Adipocyte (in vitro differentiated cells): Measurements from ENCODE around the gene GTF2A1L.
A peak's percentile ranks its signal among the peaks of the same experiment; 100 is the strongest.
"Not testable (repeated sequence)": the region's sequence is repeated elsewhere in the genome, so short reads cannot be mapped to it uniquely, and the experiment has no call there.

Source experiments
- DNase-seq: peaks from one replicate; pipeline ENCODE4 v3.0.0-alpha.2; 2015; ENCODE audit warnings: low read depth
- H3K27me3 ChIP-seq: replicated peaks from 2 replicates; pipeline ENCODE4 v1.7.0; 2013; ENCODE audit warnings: mild to moderate bottlenecking, low read length, moderate library complexity; ENCODE audit not compliant: control insufficient read depth, insufficient read depth
- H3K36me3 ChIP-seq: 2 replicates; pipeline ENCODE4 v1.7.0; 2013; ENCODE audit warnings: low read length, mild to moderate bottlenecking, moderate library complexity; ENCODE audit not compliant: control insufficient read depth, insufficient read depth, severe bottlenecking
- H3K4me1 ChIP-seq: 2 replicates; pipeline ENCODE4 v1.7.0; 2013; ENCODE audit warnings: mild to moderate bottlenecking, low read length, moderate library complexity; ENCODE audit not compliant: control insufficient read depth, insufficient read depth
- H3K4me3 ChIP-seq: 2 replicates; pipeline ENCODE4 v1.7.0; 2013; ENCODE audit warnings: mild to moderate bottlenecking, low read length, moderate library complexity
- H3K9ac ChIP-seq: 2 replicates; pipeline ENCODE4 v1.7.0; 2013; ENCODE audit warnings: mild to moderate bottlenecking, low read length, moderate library complexity
- H3K9me3 ChIP-seq: 2 replicates; pipeline ENCODE4 v1.7.0; 2013; ENCODE audit warnings: mild to moderate bottlenecking, low read length, moderate library complexity; ENCODE audit not compliant: control insufficient read depth

GTF2A1L gene

GRCh38 chr2:48588745-48589144 is 28.9 kb upstream of the GTF2A1L start:
- H3K4me1 ChIP-seq: no peaks in the 10 kb centered on the region
- H3K9ac ChIP-seq: no peak overlapping the region
- no peaks in the 10 kb centered on the region for H3K9me3 ChIP-seq
- H3K27me3 ChIP-seq: no peaks in the 10 kb centered on the region
- DNase-seq: no peak
- H3K36me3 ChIP-seq: peaks cover 52% of the 10 kb centered on the region
- H3K4me3 ChIP-seq: no peak overlapping the region

GRCh38 chr2:48589170-48589767 is 28.4 kb upstream of the GTF2A1L start:
- no peaks in the 10 kb centered on the region for H3K27me3 ChIP-seq
- no peaks in the 10 kb centered on the region for H3K4me1 ChIP-seq
- DNase-seq: peak; percentile 77
- no peak overlapping the region for H3K9ac ChIP-seq
- peaks cover 53% of the 10 kb centered on the region for H3K36me3 ChIP-seq
- H3K9me3 ChIP-seq: no peaks in the 10 kb centered on the region
- no peak overlapping the region for H3K4me3 ChIP-seq

GRCh38 chr2:48590017-48590416 is 27.6 kb upstream of the GTF2A1L start:
- Histone ChIP-seq H3K4me3 (no peak overlapping the region), H3K4me1 (no peaks in the 10 kb centered on the region), H3K9me3 (no peaks in the 10 kb centered on the region), H3K9ac (no peak overlapping the region), H3K36me3 (peaks cover 56% of the 10 kb centered on the region), H3K27me3 (no peaks in the 10 kb centered on the region)
- no peak for DNase-seq

- Histone ChIP-seq H3K4me1 (no peaks in the 10 kb centered on the region), H3K9me3 (no peaks in the 10 kb centered on the region), H3K36me3 (peaks cover 56% of the 10 kb centered on the region), H3K27me3 (no peaks in the 10 kb centered on the region), H3K9ac (no peak overlapping the region), H3K4me3 (no peak overlapping the region)
- no peak for DNase-seq
Measured at GRCh38 chr2:48592067-48592466, 25.6 kb upstream of the GTF2A1L start.

- not testable (repeated sequence) for DNase-seq, H3K4me3 ChIP-seq, H3K9me3 ChIP-seq, H3K27me3 ChIP-seq, H3K9ac ChIP-seq
- Histone ChIP-seq H3K36me3 (peaks cover 75% of the 10 kb centered on the region), H3K4me1 (peaks cover 16% of the 10 kb centered on the region)
Measured at GRCh38 chr2:48596751-48597150, 20.9 kb upstream of the GTF2A1L start.

- Histone ChIP-seq H3K4me3 (no peak overlapping the region), H3K9me3 (no peaks in the 10 kb centered on the region), H3K4me1 (peaks cover 16% of the 10 kb centered on the region), H3K36me3 (peaks cover 69% of the 10 kb centered on the region), H3K9ac (no peak overlapping the region), H3K27me3 (no peaks in the 10 kb centered on the region)
- DNase-seq: no peak
Measured at GRCh38 chr2:48597492-48597891, 20.2 kb upstream of the GTF2A1L start.

GRCh38 chr2:48600204-48600813 is 17.3 kb upstream of the GTF2A1L start:
- Histone ChIP-seq H3K36me3 (peaks cover 46% of the 10 kb centered on the region), H3K4me3 (no peak overlapping the region), H3K27me3 (no peaks in the 10 kb centered on the region), H3K4me1 (peaks cover 16% of the 10 kb centered on the region), H3K9ac (peak overlapping the region; percentile 70), H3K9me3 (no peaks in the 10 kb centered on the region)
- DNase-seq: peak; percentile 78

GRCh38 chr2:48600917-48601316 is 16.7 kb upstream of the GTF2A1L start:
- H3K4me3 ChIP-seq: no peak overlapping the region
- H3K36me3 ChIP-seq: peaks cover 45% of the 10 kb centered on the region
- H3K4me1 ChIP-seq: peaks cover 16% of the 10 kb centered on the region
- H3K27me3 ChIP-seq: no peaks in the 10 kb centered on the region
- H3K9me3 ChIP-seq: no peaks in the 10 kb centered on the region
- peak overlapping the region; percentile 70 for H3K9ac ChIP-seq
- DNase-seq: peak; percentile 51

GRCh38 chr2:48601349-48601748 is 16.3 kb upstream of the GTF2A1L start:
- DNase-seq: peak; percentile 19
- no peaks in the 10 kb centered on the region for H3K9me3 ChIP-seq

GRCh38 chr2:48605482-48606175 is 12.0 kb upstream of the GTF2A1L start:
- no peak overlapping the region for H3K9ac ChIP-seq
- peaks cover 9% of the 10 kb centered on the region for H3K36me3 ChIP-seq
- H3K4me1 ChIP-seq: peaks cover 7% of the 10 kb centered on the region
- no peak for DNase-seq
- H3K9me3 ChIP-seq: no peaks in the 10 kb centered on the region
- H3K27me3 ChIP-seq: no peaks in the 10 kb centered on the region
- H3K4me3 ChIP-seq: no peak overlapping the region

More at GRCh38 chr2:48601349-48601748, 16.3 kb upstream of the GTF2A1L start:
- H3K4me3 ChIP-seq: no peak overlapping the region
- no peak overlapping the region for H3K9ac ChIP-seq
- H3K36me3 ChIP-seq: peaks cover 41% of the 10 kb centered on the region
- H3K4me1 ChIP-seq: peaks cover 16% of the 10 kb centered on the region
- no peaks in the 10 kb centered on the region for H3K27me3 ChIP-seq

GRCh38 chr2:48607307-48608014 is 10.2 kb upstream of the GTF2A1L start:
- no peak overlapping the region for H3K4me3 ChIP-seq
- DNase-seq: peak; percentile 9
- H3K27me3 ChIP-seq: no peaks in the 10 kb centered on the region
- H3K9ac ChIP-seq: no peak overlapping the region
- no peaks in the 10 kb centered on the region for H3K4me1 ChIP-seq
- H3K9me3 ChIP-seq: no peaks in the 10 kb centered on the region
- peaks cover 9% of the 10 kb centered on the region for H3K36me3 ChIP-seq
